Motor neuron (in vitro differentiated cells): ENCODE data around the gene CD300LF. TPM values are rescaled to one million over a fixed set of nuclear protein-coding genes. Genes with fewer than 3 reads are reported as not detected.

ENCODE experiments used
- total RNA-seq, 8 experiments: library from RNA; unstranded; fragments of 300-600 nt; gene quantifications; 2 replicates each; pipeline versions ENCODE4 v1.2.3 to v1.2.4, GENCODE V29; 2022

The CD300LF gene
- total RNA-seq, 8 experiments from 2014 or later: 0.24 TPM; not detected in 7

Other genes with a start within 250 kb of the CD300LF start
- 1 to 10 TPM in 1 of 8 experiments, under 1 TPM in 2, not detected in 5; 0.17 to 1.6 (median 0.52) TPM for gene CD300A, start 246.3 kb downstream of the CD300LF start, total RNA-seq
- 1 to 10 TPM in 1 of 8 experiments, under 1 TPM in 5, not detected in 2; 0.08 to 1.3 (median 0.29) TPM for gene CD300LB, start 181.4 kb downstream of the CD300LF start, total RNA-seq
- under 1 TPM in 5 of 8 experiments, not detected in 3; 0.13 to 0.66 (median 0.28) TPM for gene CD300C, start 166.8 kb downstream of the CD300LF start, total RNA-seq
- gene CD300H, start 145.4 kb downstream of the CD300LF start, total RNA-seq: not detected
- under 1 TPM in 2 of 8 experiments, not detected in 6; 0.25 to 0.33 TPM for gene CD300LD, start 120.6 kb downstream of the CD300LF start, total RNA-seq
- gene CD300E, start 89.2 kb downstream of the CD300LF start, total RNA-seq: under 1 TPM in 5 of 8 experiments, not detected in 3; 0.14 to 0.47 (median 0.25) TPM
- gene RAB37, start 24.3 kb upstream of the CD300LF start, total RNA-seq: 1 to 10 TPM in 1 of 8 experiments, under 1 TPM in 7; 0.14 to 1.2 (median 0.43) TPM
- 10 to 100 TPM in 4 of 8 experiments, 1 to 10 TPM in 4; 2.9 to 35.4 (median 12.9) TPM for gene NHERF1, start 35.7 kb upstream of the CD300LF start, total RNA-seq
- gene NAT9, start 63.4 kb upstream of the CD300LF start, total RNA-seq: 10 to 100 TPM; 41.6 to 97.1 (median 46.2) TPM
- gene GRIN2C, start 147.0 kb upstream of the CD300LF start, total RNA-seq: 1 to 10 TPM in 1 of 8 experiments, under 1 TPM in 7; 0.15 to 1.0 (median 0.30) TPM
- 10 to 100 TPM in 5 of 8 experiments, 1 to 10 TPM in 3; 7.7 to 80.4 (median 16.6) TPM for gene FDXR, start 160.1 kb upstream of the CD300LF start, total RNA-seq
- gene FADS6, start 180.7 kb upstream of the CD300LF start, total RNA-seq: under 1 TPM in 6 of 8 experiments, not detected in 2; 0.11 to 0.85 (median 0.25) TPM
- under 1 TPM in 6 of 8 experiments, not detected in 2; 0.11 to 0.76 (median 0.20) TPM for gene USH1G, start 210.3 kb upstream of the CD300LF start, total RNA-seq
- gene OTOP2, start 211.3 kb upstream of the CD300LF start, total RNA-seq: under 1 TPM in 3 of 8 experiments, not detected in 5; 0.15 to 0.71 (median 0.21) TPM
- under 1 TPM in 3 of 8 experiments, not detected in 5; 0.10 to 0.38 (median 0.11) TPM for gene OTOP3, start 223.0 kb upstream of the CD300LF start, total RNA-seq